Measurements from ENCODE around the gene ANKS1A.
A peak's percentile ranks its signal among the peaks of the same experiment; 100 is the strongest.

ANKS1A gene

DNA sequence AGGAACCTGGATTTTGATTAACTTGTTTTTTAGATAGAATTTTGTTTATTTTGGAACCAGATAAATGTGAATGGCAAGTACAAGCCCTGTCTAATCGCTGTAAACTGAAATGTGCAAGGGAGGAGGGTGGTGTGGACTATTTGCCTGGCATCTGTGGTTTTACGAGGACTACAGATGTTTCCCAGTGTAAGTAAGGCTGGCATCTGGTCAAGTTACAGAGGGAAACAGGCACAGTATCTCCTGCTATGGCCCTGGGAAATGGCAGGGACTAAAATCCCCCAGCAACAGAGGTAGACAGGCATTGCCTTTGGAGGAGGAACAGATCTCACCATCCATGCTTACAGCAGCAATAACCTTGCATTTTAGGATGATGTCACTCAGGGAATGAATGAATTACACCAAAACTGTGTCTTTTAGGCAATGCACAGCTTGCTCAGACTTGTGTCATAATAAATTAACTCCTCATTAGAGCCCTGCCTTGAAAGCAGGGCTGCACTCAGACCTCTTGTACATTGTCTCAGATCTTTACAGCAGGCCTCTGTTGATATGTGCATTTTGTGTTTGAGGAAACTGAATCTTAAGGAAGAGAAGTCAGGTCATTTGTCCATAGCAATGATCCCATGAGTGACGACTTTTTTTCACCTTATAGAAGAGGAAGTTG lies 155.8 kb downstream of the ANKS1A start:
- no peak for DNase-seq

DNA sequence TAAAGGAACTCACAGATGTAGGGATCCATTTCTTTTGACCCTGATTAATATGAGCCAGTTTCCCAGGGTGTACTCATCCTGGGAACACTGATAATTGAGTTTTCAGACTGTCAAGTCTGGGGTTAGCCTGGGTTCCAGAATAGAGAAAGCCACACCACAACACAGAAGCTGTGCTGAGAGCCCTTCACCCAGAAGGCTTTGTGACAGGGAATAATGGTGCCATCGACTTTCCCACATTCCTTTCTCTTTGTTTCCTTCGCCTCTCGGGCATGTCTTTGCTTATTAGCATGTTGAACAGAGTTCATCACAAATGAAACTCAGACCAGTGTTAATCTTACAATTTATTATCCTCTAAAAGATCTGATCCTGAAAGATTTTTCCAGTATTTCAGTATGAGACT lies 157.0 kb downstream of the ANKS1A start:
- DNase-seq, result no peak

DNA sequence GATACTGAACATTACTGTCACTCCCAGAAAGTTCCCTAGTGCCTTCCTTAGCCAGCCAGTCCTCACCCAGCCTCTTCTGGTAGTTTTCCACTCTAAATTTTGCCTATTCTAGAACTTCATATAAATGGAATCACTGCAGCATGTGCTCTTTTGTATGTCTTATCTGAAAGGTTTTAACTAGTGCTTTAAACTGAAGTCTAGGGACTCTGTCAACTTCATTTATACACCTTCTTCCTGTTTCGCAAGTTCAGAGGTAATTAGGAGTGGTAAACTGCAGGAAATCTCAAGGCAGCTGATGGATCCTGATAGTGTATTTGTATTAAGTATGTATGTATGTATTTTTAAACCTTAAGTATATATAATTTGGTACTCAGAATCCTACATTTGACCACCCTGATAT lies 157.8 kb downstream of the ANKS1A start:
- DNase-seq, result no peak

DNA sequence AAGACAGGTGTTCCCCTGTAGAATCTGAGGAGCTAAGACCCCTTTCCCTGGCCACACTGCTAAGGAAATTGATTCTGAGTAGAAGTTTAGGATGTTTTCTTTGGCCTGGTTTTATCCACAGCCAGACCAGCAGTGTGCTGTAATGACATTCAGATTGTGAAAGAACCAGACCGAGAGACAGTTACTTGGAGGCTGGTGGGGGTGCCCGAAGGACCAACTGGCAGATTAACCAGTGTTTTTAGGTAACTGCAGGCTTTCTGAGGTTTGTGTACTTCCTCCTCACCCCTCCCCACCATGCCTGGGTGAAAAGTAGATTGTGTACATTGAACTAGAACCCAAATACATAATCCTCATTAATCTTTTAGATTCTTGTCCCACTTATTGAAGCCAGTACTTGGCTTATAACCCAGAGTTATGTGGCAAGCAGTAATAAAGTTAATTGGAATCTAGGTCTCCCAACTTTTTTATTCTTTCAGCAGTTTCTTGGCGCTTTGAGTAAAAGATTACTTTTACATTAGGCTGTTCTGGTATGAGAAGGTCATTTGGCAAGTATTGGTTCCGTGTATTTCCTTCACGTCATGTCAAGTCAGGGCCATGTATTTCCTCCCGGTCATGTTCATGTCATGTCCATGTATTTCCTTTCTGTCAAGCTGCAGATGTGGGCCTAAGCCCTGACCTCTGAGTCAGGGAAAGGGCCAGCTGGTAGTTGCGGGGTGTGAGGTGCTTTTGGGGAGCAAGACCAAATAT lies 158.4 kb downstream of the ANKS1A start:
- no peak for DNase-seq

DNA sequence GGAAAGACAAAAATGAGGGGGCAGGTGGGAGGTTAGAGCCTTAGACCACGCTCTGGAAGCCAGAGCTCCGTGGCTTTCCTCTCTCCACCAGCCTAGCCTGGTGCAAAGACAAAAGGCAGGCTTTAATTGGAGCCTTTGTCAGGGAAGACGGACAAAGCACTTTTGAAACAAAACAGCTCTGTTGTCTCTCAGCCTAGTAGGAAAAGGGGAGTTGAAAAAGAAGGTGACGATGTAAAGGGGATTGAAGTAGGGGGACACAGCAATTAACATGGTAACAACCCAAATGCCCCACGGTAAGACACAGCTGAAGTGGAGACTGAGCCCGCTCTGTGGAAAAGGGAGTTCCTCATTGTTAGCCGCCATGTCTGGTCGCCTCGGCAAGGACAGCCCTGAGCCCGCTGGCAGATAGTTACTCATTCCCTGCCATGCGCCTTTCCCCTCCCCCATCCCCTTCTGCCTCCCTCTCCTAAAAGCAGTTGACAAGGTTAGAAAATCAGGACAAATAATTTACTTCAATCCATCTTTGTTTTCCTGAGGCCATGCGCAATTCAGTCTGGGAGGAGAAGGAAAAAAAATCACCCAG lies 159.1 kb downstream of the ANKS1A start:
- DNase-seq, result no peak

DNA sequence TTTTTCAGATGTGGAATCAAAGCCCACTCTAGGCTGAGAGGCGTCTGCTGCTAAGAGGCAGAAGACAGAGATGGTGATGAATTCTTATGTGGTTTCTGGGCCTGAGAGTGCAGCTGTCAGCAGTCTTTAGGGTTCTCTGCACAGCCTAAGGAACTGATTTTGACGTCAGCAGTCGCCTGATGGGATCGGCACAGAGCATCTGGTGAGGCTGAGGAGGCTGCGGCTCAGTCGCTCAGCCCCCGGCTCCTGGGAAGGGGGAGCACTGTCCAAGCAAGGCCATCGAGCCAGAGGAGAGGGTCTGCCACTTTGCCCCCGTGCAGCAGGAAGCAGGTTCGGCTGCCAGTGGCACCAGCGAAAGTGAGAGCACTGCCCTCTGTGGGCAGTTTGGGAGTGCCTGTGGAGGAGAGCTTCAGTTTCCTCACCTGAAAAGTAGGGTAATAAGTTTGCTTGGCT lies 159.6 kb downstream of the ANKS1A start:
- peak; percentile 17 for DNase-seq

DNA sequence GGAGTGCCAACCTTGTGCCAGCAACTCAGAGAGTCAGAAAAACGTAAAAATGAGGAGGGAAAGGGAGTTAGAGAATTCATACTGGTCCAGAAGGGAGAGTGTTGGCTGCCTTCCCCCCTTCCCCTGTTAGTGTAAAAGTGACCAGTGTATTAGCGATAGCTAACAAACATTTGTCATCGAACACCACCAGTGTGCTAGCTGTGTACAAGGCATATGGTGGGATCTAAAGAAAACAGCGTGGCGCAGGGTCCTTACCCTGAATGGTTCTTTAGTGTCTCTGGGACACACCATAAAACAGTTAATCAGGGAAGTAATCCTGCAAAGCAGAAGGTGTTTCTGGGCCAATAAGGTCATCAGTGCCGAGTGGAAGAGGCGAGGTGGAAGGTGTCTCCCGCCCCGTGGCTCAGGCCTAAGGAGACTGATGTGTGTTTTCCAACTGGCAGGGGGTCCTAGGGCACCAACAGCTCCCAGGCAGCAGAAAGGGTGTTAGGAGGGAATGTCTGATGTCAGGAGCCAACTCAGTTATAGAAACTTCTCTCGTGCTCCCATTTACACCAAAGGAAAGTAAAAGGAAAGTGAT lies 160.2 kb downstream of the ANKS1A start:
- no peak for DNase-seq

DNA sequence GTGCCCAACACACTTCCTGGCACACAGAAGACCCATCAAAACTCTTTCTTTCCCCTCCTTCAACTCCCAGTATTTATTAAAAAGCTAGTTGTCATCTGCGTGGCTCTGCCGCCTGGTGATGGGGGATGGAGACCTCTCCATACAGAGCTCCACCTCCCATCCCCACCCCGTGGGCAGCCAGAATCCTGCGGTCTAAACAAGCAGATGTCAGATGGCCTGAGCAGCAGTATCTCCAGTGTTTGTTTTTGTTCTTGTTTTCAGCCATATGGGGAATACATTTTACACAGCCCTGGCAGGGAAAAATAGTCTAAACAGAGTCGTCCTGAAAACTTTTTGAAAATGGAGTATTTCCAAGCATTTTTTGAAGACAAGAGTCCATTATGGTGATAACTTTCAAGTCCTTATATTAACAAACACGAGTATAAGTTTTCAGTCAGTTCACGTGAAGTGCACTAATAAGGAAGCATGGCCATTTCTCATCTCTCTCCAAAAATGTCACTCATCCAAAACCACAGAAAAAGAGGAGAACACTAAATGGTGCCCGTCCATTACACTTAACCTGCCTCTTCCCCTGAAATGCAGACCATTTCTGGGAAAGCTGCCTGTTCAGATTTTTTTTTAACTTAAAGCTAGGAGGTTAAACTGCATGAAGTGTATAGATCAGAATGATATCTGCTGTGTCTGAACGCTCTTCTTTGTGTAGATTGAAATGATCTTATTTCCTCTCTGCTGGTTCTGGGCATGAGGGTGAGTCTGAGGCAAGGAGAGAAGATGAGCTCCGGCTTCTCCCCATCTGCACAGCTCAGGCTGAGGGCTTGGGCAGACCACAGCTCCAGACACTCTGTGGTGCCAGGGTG lies 161.1 kb downstream of the ANKS1A start:
- DNase-seq, result no peak

DNA sequence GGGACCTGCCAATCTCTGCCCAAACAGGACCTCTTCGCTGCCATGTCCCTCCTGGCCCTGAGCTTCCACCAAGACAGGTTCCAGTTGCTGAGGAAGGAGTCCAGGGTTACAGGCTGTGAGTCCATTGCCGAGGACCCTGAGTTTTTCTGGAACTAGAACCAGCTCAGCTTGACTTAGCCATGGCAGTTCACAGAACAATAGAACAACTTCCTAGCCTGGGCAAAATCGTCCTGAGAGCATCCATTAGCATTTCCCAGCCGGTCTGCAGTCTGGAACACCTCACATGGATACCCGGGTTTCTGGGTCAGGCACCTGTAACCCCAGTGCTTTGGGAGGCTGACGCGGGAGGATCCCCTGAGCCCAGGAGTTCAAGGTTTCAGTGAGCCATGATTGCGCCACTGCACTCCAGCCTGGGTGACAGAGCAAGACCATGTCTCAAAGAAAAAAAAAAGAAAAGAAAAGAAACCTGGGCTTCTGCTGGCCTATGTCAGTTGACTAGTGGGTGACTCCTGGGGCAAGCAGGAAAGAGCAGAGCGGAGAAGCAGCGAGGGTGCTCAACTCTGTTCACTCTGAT lies 161.8 kb downstream of the ANKS1A start:
- DNase-seq, result no peak

DNA sequence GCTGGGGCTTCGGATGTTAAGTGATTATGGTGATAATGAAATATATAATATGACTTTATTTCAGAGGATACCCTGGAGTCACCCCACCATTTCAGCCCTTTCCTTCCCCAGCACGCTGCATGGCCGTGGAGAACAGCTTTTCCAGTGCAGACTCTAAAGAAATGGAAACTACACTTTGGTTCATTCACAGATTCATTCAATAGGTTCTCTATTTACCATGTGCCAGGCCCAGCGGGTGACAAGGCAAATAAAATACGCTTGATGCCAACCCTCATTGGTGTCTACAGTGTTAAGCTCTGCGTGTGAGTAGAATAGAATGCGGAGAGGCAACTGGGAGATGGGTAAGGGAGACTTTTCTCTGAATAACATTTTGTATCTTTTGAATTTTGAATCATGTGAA lies 162.3 kb downstream of the ANKS1A start:
- no peak for DNase-seq

DNA sequence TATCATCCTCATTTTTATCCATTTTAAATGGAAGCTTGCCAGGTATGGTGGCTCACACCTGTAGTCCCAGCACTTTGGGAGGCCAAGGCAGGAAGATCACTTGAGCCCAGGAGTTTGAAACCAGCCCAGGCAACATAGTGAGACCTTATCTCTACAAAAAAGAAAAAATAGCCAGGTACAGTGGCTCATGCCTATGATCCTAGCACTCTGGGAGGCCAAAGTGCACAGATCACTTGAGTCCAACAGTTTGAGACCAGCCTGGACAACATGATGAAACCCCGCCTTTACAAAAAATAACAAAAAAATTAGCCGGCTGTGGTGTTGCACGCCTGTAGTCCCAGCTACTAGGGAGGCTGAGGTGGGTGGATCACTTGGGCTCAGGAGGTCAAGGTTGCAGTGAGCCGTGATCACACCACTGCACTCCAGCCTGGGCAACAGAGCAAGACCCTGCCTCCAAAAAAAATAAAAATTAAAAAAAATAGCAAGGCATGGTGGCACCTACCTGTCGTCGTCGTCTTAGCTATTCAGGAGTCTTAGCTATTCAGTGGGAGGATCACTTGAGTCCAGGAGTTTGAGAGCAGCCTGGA lies 163.0 kb downstream of the ANKS1A start:
- DNase-seq, result no peak

DNA sequence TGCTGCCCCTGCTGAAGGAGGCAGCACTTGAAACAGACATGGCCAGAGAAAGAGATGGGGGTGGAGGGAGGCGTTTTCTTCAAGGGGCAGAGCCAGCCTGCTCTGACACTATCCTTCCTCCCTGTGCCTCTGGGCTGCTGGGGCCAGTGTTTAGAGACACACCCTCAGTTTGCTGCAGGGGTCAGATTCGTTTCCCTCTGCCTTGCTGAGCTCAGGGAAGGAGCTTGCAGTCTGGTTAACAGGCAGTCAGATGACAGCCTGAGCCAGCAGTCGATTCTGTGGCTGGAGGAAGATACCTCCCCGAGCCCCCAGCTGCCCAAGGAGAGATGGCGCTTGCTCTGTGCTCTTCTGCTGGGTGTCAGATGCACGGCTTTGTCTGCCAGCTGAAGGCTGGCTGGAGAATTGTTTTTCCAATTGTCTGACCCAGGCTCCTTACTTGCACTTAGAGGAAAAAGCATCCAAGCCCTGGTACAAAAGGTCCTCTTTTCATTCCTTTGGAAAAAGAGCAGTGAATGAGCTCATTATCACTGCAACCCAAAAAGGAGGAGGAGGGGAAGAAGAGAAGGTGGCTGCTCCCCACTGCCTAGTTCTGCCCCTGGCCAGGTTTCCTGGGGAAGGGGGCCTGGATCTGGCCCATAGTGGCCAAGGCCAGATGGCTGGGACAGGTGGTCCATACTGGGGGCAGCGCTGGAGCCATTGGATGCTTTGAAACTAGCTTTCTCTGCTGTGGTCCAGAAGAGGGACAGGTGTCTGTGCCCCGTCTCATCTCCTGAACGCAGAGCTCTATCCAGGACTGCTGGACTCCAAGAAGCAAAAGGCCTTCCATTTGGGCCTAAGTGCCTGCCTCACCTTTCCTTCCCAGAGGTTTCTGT lies 163.9 kb downstream of the ANKS1A start:
- no peak for DNase-seq

DNA sequence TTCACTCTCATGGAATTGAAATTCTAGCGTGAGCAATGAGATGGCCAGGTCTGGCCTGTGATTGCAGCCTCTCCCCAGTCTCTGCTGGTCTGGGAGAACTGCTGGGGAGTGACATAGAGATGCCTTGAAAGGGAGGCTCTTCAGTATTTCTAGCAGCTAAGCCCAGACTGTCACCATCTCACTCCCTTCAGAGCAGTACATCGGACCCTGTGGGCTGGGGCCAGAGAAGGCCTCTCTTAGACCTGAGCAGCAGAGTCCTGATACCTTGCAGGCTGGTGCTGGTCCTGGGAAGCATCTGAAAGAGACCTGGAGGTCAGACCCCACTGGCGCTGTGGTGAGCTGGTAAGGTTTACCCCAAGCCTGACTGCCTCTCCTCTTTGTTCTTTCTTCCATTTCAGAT lies 164.6 kb downstream of the ANKS1A start:
- no peak for DNase-seq

DNA sequence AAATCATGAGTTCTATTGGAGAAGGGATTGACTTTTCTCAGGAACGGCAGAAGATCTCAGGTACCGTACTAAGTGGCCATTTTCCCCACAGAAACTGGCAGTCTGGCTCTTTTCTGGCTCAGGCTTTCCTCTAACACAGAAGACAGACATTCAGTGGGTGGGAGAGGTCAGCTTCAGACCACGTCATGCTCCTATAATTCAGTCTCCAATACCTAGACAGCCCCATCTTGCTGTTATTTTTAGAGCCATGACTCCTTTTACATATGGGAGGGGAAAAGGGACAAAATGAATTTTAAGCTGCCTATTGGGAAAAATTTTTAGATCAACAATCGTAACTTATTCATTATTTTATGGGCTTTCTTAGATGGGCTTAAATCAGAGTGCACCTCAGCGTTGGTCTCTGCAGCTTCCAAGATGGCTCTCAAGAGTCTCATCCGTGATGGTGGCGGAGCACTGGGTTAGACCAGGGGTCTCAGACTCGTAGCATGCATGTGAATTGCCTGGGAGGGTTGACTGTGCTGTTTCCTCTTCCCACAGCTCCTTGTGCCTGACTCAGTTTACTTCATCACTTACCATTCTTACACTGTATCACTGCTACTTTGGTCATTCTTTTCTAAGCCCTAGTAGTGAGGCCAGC lies 165.2 kb downstream of the ANKS1A start:
- DNase-seq, result no peak

DNA sequence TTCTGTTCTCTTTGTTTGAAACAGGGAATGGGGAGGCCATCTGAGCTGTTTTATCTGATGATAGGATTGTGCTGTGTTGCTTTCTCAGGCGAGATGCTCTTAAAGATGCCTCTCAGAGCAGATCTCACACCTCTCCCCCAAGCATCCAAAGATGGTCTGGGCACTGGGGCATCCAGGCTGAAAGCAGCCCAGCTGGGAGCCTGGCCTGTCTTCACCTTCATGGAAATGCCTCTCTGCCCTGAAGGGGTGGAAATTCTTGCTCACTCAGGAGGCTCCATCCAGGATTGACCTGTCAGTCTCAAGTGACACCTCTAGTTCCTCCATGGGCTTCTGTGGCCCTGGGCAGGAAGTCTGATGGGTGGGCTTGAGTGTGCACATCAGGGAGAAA lies 165.7 kb downstream of the ANKS1A start:
- no peak for DNase-seq

DNA sequence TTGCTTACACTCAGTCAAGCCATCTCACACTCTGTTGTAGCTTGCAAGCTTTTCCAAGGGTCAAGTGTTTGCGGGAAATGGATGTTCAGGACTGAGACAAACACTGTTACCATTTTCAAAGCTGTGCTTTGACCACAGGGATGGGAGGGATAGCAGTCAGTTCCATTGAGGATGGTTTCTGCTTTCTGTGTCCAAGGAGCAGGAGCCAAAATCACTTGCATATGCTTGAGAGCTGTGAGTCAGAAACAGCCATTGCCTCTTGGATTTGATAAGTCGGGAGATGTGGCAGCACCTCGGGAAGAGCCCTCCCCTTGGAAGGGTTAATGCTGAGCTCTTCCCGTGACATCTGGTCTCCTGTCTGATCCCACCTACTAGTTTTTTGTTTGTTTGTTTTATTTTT lies 166.8 kb downstream of the ANKS1A start:
- DNase-seq, result no peak

DNA sequence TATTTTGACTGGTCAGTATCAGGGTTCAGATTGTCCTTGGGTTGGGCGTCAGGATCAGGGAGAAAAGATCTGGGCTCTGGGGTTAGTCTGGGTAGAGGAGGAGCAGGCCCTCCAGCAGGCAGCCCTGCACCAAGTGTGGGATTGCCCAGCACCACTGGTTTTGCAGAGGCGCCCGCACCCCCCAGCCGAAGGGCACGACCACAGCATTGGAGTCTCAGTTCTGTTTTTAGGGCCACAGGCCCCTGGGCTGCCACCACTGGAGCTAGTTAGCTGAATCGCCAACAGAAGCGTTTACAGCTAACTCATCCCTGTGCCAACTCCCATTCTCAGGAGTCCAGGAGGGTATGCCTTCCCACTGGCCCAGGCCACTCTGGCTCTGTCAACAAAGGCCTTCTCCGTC lies 167.9 kb downstream of the ANKS1A start:
- no peak for DNase-seq

DNA sequence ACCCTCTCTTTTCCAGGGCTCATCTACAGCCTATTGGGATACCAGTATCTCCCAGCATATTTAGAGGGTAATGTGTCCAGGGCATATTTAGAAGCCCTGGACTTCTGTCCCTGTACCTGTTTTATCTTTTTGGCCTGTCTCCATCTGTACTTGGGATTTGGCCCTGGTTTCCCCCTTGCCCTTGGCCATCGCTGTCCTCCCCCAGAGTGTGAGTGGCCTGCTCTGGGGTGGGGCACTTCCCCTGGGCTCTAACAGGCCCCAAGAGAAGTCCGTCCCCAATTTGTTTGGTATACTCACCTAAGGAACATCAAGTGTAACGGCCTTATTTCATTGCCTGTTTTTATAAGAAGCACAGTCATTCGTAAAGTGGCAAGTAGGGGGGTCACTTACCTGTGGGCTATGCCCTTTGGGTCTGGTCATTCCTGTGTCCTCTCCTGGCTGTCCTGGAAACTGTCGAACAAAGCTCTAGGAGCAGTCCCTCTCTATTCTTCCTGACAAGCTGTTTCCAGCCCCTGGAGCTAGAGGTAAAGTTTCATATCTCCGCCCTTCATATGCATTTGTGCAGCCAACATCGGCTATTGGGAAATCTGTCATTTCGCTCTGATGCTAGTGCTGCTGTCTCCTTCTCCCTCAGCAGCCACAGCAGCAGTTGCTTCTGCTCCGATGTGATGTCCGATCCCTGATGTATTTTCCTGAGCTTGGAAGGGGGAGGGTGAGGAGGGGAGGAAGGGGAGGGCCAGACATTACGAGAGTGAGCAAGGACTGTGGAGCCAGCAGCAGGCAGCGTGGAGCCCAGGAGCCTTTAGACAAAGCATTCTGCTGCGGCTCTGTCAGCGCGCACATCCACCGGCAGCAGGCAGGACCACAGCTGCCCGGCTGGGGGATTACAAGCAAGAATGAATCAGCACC lies 168.6 kb downstream of the ANKS1A start:
- DNase-seq, result no peak

DNA sequence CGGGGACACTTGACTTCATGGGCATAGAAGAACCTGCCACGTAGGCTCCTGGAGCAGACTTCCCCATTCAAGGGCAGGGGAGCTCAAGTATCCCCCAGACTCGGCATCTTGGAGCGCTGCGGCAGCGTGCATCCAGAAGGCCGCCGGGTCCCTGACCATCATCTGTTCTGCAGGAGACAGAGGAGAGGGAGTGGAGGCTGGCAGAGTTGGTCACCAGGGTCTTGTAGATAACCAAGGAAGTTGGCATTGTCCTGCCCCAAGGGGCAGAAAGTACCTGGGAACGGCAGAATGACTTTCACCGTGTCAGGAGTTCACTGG lies 169.3 kb downstream of the ANKS1A start:
- no peak for DNase-seq
